PC-3 (cell line): Measurements from ENCODE around the gene CDC42BPB. TPM values are rescaled to one million over a fixed set of nuclear protein-coding genes. Genes with fewer than 3 reads are reported as not detected.

Experiments
- ATAC-seq: fragments of 200-7000 bp; cut with Tn5 transposase; 2 replicates; pipeline ENCODE4 v1.9.1; 2020; ENCODE audit warnings: mild to moderate bottlenecking, moderate library complexity
- BruUV-seq: library from RNA; stranded (reverse); fragments of 400-500 nt; replicated peaks from 2 replicates; lab custom pipeline; 2021; lab: Mats Ljungman, UMichigan
- CTCF ChIA-PET: fragments of 300-600 bp; sonication (Branson Sonifier 250); formaldehyde crosslinking; loops from one replicate; lab custom pipeline; 2022; ENCODE audit warnings: antibody characterized with exemption; lab: Charles Lee
- POLR2A ChIA-PET: fragments of 300-600 bp; sonication (Branson Sonifier 250); formaldehyde crosslinking; loops from one replicate; lab custom pipeline; 2022; ENCODE audit warnings: antibody characterized with exemption; ENCODE audit not compliant: unreplicated experiment; lab: Charles Lee
- DNase-seq: peaks from one replicate; pipeline ENCODE4 v3.0.0-alpha.2; 2015
- H2AFZ ChIP-seq: fragments of 300-600 bp; sonication (generic); 2 replicates; pipeline ENCODE4 v1.6.0; 2016; ENCODE audit warnings: antibody characterized with exemption, low read length
- H3F3A ChIP-seq: fragments of 300-600 bp; sonication (generic); one replicate; pipeline ENCODE4 v1.6.0; 2017; ENCODE audit warnings: antibody characterized with exemption, low read length, control low read depth, mild to moderate bottlenecking; ENCODE audit not compliant: unreplicated experiment
- H3K27ac ChIP-seq: fragments of 300-600 bp; sonication (generic); 2 replicates; pipeline ENCODE4 v1.5.1; 2016; ENCODE audit warnings: mild to moderate bottlenecking, low read length
- H3K27me3 ChIP-seq: fragments of 300-600 bp; sonication (generic); 2 replicates; pipeline ENCODE4 v1.6.1; 2016; ENCODE audit warnings: low read length, mixed read lengths
- H3K36me3 ChIP-seq: fragments of 300-600 bp; sonication (generic); 2 replicates; pipeline ENCODE4 v1.6.1; 2016; ENCODE audit warnings: low read depth, mixed run types, low read length, mixed read lengths
- H3K4me1 ChIP-seq: fragments of 300-600 bp; sonication (generic); 2 replicates; pipeline ENCODE4 v1.5.1; 2016; ENCODE audit warnings: low read length; ENCODE audit not compliant: insufficient read depth
- H3K4me2 ChIP-seq: fragments of 300-600 bp; sonication (generic); 2 replicates; pipeline ENCODE4 v1.6.0; 2016; ENCODE audit warnings: low read length
- H3K4me3 ChIP-seq: fragments of 300-600 bp; sonication (generic); 2 replicates; pipeline ENCODE4 v1.5.1; 2016; ENCODE audit warnings: mild to moderate bottlenecking, low read length, mixed read lengths
- H3K79me2 ChIP-seq: fragments of 300-600 bp; sonication (generic); 2 replicates; pipeline ENCODE4 v1.6.1; 2017; ENCODE audit warnings: low read length, mixed read lengths
- H3K9ac ChIP-seq: fragments of 300-600 bp; sonication (generic); 2 replicates; pipeline ENCODE4 v1.6.0; 2016; ENCODE audit warnings: mild to moderate bottlenecking, low read length
- H3K9me2 ChIP-seq: fragments of 300-600 bp; sonication (generic); replicated peaks from 2 replicates; pipeline ENCODE4 v1.6.1; 2016; ENCODE audit warnings: mixed run types, low read length, mixed read lengths
- H3K9me3 ChIP-seq: fragments of 300-600 bp; sonication (generic); 2 replicates; pipeline ENCODE4 v1.6.1; 2016; ENCODE audit warnings: low read length, mixed read lengths
- H4K20me1 ChIP-seq: fragments of 300-600 bp; sonication (generic); 2 replicates; pipeline ENCODE4 v1.6.1; 2016; ENCODE audit warnings: low read length, mixed read lengths
- CTCF ChIP-seq: fragments of 300-600 bp; sonication (generic); conservative IDR thresholded peaks from 2 replicates; pipeline ENCODE4 v1.5.1; 2017; ENCODE audit warnings: antibody characterized with exemption, low read depth, mild to moderate bottlenecking, low read length
- EZH2 ChIP-seq: fragments of 300-600 bp; sonication (generic); IDR thresholded peaks from one replicate; pipeline ENCODE4 v1.6.1; 2017; ENCODE audit warnings: antibody characterized with exemption, mild to moderate bottlenecking, low read length; ENCODE audit not compliant: unreplicated experiment
- EZH2phosphoT487 ChIP-seq: fragments of 300-600 bp; sonication (generic); IDR thresholded peaks from 2 replicates; pipeline ENCODE4 v1.6.1; 2018; ENCODE audit warnings: mild to moderate bottlenecking, antibody characterized with exemption, low read length, borderline replicate concordance
- intact Hi-C: fragments of 100-400 bp; cut with micrococcal nuclease; formaldehyde crosslinking; loops from 2 replicates; pipeline ENCODE4 v1.9.0; 2023
- total RNA-seq: library from RNA; depleted of rRNA; stranded (reverse); fragments of >200 nt; gene quantifications from 2 replicates; pipeline ENCODE4 v1.2.3, GENCODE V29; 2014

CDC42BPB gene
- total RNA-seq, 1 experiment from 2014 or later = 73.0 TPM

DNA sequence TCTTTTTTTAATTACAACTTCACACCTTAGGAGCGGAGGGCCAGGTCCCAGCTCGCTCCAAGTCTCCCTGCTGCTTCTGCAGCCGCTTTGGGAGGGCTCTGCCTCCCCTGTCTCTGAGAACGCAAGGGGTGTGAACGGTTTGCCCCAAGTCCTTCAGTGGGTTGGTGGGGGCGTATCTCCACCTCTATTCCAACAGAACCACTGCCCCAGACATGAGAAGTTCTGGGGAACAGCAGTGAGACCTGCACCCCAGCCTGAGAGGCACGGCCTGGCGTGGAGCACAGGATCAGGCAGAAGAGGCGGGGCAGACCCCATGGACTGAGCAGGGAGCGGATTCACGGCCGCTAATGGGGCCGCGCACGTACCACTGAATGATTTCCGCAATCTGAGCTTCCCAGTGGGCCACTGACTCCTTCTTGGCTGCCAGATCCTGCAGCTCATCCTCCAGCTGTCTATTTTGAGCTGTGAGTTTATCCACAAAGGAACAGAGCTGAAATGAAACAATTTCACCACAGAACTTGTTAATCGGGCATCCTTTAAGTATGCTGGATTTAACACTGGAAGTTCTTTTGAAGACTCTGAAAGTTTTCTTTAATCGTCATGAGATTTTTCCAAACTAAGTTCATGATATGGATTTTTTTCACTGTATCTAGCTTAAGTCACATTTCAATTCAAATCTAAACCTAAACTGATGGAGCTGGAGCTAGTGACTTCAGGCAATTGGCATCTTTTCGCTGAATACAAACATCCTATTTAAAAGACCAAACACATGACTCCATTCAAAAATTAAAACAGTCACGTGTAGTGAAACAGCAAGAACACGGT, 90.5 kb downstream of the CDC42BPB start:
- no TSS peak for BruUV-seq
- Histone ChIP-seq H3K9ac (no peak overlapping the region), H3K4me2 (no peak overlapping the region), H3K9me3 (no peaks in the 10 kb centered on the region), H3K79me2 (no peaks in the 10 kb centered on the region), H3K36me3 (peaks cover 67% of the 10 kb centered on the region), H4K20me1 (no peaks in the 10 kb centered on the region), H3K27ac (no peak overlapping the region), H3F3A (no peaks in the 10 kb centered on the region), H3K4me3 (no peak overlapping the region), H3K9me2 (no peaks in the 10 kb centered on the region), H3K27me3 (no peaks in the 10 kb centered on the region), H3K4me1 (no peaks in the 10 kb centered on the region), H2AFZ (no peak overlapping the region)
- intact Hi-C loops = no loop called here
- CTCF ChIA-PET = no interaction called here
- POLR2A ChIA-PET = no interaction called here
- ATAC-seq (no peak), DNase-seq (no peak)
- TF ChIP-seq EZH2phosphoT487 (no peak), CTCF (no peak), EZH2 (no peak)

- intact Hi-C loops = no loop called here
- Histone ChIP-seq H3F3A (no peaks in the 10 kb centered on the region), H3K4me3 (no peak overlapping the region), H2AFZ (no peak overlapping the region), H4K20me1 (no peaks in the 10 kb centered on the region), H3K9me3 (no peaks in the 10 kb centered on the region), H3K79me2 (no peaks in the 10 kb centered on the region), H3K36me3 (peaks cover 62% of the 10 kb centered on the region), H3K9me2 (no peaks in the 10 kb centered on the region), H3K4me1 (no peaks in the 10 kb centered on the region), H3K27me3 (no peaks in the 10 kb centered on the region), H3K9ac (no peak overlapping the region), H3K4me2 (no peak overlapping the region), H3K27ac (no peak overlapping the region)
- no peak for TF ChIP-seq EZH2phosphoT487
- TF ChIP-seq CTCF = no peak
- no peak for TF ChIP-seq EZH2
- ChIA-PET POLR2A (interaction anchor here (0.6 kb wide), 1 partner anchor 31 kb away, joined by 3 read pairs; no protein-coding TSS in a partner anchor), CTCF (no interaction called here)
- BruUV-seq = no TSS peak
- ATAC-seq (no peak), DNase-seq (no peak)
These were observed 91.2 kb downstream of the CDC42BPB start for GRCh38 chr14:102965971-102966655.
